Stimulated activated CD4-positive, alpha-beta T cell treated with anti-CD3 and anti-CD28 coated beads, TNF-alpha, amount 100 ng/mL, for 1 hour (primary cell): ENCODE data around the gene KANK4.

Experiments
- DNase-seq, 3 donors: peaks; one replicate each; pipeline ENCODE4 v3.0.0-alpha.2; 2020; ENCODE audit warnings: low read depth in 3 of 3, low spot score in 1 of 3

The KANK4 gene

GRCh38 chr1:62307895-62308492 lies 11.2 kb downstream of the KANK4 start:
- DNase-seq = no peak

- no peak for DNase-seq
Measured at GRCh38 chr1:62307446-62307845, 11.8 kb downstream of the KANK4 start.

DNA sequence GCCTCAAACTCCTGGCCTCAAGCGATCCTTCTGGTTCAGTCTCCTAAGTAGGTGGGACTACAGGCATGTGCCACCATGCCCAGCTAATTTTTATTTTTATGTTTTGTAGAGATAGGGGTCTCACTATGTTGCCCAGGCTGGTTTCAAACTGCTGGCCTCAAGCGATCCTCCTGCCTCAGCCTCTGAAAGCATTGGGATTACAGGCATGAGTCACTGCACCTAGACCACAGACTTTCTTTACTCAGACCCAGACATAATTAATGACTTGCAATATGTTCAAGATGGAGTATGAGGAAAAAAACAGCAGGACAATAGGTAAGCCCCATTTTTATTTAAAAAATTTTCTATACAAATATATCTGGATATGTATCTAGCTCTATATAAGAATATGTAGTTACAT lies 13.2 kb downstream of the KANK4 start:
- DNase-seq = no peak

DNA sequence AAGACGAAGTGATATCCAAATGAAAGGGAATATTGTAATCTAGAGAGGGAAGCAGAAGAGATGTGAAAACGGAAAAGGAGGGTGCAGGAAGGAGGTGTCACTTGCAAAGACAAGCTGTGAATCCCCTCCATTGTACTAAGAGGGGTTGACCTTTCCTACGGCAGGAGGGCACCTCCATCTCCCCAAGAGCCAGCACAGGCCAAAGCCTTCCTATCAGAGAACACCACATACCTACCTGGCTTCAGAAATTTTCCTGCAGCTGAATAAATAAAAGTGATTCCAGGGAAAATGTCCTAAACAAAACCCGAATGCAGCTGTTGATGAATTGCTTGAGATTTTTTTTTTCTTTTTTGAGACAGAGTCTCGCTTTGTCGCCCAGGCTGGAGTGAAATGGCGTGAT lies 14.3 kb downstream of the KANK4 start:
- DNase-seq = no peak

DNA sequence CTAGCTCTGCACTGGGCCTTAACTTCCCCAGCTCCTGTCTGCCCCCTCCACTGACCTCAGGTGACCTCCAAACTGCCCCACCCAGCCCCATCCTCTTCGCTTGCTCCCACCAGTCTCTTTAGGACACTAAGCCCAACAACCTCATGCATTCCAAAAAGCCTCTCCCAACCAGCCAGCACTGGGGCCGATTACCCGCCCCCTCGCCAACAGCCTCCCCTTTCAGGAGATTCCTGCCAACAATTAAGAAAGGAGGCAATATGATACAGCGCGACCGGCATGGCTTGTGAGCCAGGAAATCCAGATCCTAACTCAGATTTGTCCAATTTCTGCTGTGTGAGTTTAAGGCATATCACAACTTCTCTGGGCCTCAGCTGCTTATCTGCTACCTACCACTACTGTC lies 14.7 kb downstream of the KANK4 start:
- DNase-seq = no peak

DNA sequence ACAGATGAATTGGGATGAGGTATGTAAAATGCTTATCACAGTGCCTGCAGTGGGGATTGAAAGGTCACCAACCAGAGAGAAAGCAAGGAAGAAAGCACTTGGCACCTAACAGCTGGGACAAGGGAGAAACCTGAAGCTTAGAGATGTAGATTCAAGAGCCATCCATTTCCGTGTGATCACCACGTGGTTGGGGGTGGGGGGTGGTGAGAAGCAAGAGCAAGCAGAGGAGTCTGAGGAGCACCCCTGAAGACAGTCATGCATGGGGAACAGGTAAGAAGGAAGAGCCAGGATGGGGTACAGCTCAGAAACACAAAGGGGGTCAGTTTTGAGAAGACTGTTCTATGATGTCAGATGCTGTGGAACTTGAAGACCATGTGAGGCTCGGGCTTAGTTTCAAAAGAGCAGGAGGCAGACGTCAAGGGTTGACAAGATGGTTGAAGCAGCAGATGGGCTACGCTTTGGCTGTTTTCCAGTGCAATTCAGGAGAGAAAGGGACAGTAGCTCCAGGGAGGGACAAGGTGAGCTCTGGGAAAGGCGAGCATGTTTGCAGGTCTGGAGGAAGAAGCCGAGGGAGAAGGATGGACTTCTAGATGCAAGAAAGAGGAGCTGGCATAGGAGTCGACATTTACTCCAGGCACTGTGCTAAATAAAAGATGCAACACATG lies 17.4 kb downstream of the KANK4 start:
- no peak for DNase-seq

DNA sequence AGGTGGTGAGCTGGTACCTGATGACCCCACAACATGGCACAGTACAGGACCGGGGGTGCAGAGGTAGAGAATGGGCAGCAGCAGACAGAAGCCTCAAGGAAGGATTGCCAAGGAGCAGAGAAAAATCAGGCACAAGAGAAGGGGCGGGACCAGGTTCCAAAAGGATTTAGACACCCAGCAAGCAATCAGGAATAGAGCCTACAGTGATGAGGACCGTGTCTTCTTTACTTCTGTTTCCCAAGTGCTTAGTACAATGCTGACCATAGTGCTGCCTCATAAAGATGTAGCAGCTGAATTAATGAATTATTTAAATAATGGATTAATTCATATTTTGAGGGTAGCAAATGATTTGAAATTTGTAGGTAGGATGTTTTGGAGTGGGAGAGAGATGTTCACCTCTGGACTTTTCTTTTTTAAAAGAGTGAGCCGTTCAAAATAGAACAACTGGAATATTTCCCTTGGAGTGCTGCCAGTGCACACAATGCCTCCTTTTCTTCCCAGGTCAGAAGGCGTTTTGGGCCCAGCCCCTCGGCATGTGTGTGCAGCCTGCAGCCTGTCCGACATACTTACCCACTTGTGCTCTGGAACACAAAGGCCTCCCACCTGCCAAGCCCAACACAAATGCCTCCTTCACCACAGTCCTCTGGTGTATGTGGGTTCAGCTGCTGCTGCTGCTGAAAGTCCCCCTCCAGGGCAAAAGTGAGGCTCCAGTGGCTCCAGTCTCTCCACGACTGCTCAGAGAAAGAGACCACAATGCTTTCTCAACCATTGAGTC lies 19.6 kb downstream of the KANK4 start:
- no peak for DNase-seq

DNA sequence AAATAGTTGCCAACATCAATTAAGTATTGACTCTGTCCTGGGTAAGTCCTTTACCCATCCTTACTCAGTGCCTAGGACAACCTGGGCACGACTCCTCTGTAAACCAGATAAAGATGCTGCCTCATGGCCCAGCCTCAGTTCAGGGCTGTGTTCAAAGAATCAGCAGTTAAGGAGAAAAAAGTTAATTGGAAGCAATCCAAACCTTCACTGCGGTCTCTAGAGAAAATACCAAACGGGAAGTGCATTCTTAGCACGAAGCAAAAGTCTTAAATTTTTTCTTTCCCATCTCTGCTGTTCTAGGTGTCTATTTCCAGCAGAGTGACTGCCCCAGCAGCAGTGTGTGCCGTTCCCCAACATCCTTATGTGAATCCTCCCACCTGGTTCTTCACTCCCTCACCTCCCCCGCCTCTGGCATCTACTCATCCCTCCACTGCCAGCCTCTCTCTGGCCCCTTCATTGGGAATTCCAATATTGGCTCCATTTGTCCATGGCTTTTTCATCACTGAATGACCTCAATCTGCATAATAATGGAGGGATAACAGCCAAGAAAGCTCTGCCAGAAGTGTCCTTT lies 23.2 kb downstream of the KANK4 start:
- DNase-seq = no peak

- DNase-seq = no peak
Measured at GRCh38 chr1:62294261-62294660, 25.0 kb downstream of the KANK4 start.

GRCh38 chr1:62288662-62289061 lies 30.6 kb downstream of the KANK4 start:
- DNase-seq = no peak

DNA sequence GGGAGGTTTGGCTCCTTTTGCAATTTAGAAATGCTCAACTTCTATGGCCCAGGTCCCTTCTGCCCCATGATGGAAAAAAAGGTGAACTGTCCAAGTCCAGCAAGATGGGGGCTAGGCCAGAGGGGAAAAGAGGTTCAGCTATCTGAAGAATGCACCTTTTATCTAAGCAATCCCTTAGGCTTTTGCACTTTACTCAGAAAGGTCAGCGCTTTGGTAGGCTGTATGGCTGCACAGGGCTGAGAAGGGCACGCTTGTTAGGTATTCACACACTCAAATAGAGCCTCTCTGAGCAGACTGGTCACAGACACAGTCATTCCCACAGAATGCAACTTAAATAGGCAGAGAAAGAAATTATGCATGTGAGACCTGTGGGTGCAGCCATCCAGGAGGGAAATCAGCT lies 31.0 kb downstream of the KANK4 start:
- DNase-seq = no peak

- DNase-seq = no peak
Measured at GRCh38 chr1:62286786-62287224, 32.4 kb downstream of the KANK4 start.

GRCh38 chr1:62285984-62286785 lies 33.0 kb downstream of the KANK4 start:
- no peak for DNase-seq

- DNase-seq = no peak
Measured at GRCh38 chr1:62285440-62285839, 33.8 kb downstream of the KANK4 start.

- no peak for DNase-seq
Measured at GRCh38 chr1:62283986-62284385, 35.2 kb downstream of the KANK4 start.

GRCh38 chr1:62282909-62283755 lies 36.1 kb downstream of the KANK4 start:
- DNase-seq = no peak

DNA sequence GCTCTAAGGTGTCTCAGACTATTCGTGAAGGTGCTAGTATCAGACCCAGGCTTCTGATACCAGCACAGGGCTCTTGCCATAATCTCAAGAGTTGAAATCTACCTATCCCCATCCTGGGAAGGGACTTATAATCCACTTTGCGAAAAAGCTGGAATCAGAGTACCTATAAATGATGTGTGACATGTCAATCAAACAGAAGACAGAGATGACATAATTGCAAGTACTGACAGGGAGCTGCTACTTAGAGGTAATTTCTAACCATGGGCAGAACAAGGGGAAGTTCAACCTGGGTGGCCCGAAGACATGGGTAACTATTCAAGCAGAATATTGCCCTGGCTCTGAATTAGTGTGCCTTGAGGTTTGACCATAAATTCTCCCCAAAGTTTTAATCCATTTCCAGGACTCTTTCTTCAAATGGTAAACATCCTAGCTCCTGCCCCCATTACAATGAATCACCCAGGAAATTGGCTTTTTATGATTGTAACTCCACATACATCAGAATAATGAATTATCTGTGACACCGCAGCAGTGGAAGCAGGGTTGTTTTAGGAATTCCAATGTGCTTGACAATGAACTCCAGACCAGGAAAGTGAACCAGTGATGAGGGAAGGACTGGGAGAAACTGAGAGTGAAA lies 37.2 kb downstream of the KANK4 start:
- no peak for DNase-seq

DNA sequence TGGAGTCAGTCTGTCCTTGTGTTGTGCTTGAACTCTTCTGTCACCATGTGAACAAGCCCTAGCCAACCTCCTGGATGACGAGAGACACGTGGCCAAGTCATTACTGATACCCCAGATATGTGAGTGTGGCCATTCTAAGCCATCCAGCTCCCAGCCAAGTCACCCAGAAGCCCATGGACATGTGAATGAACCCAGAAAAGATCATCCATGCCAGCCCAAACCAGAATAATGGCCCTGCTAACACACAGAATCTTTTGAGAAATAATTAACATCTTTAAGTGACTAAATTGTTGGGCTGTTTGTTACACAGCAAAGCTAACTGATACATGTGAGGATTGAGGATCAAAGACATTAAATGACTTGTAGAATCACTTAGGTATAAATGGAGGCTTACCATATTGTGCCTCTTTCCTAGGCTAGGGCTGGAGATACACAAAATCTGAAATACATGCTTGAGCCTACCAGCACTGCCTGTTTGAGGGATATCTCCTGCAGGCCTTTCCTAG lies 38.2 kb downstream of the KANK4 start:
- no peak for DNase-seq

GRCh38 chr1:62280150-62280549 lies 39.1 kb downstream of the KANK4 start:
- DNase-seq = no peak

DNA sequence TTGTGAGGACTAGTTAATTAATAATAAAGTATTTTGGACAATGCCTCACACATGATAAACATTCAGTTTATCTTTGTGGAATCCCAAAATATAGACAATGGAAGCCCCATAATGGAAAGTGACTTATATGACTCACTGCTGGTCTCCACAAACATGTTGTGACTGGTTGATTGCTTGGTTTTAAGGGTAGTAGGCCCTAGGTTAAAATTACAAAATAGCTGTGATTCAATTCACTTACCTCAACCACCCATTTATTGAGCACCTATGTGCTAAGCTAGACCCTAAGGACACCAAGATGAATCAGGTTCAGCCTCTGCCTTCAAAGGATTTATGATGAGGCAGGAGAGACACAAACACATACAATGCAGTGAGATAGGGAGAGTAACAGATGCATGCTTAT lies 42.4 kb downstream of the KANK4 start:
- DNase-seq = no peak
